ENCODE measurements around the gene ZNF83. TPM values are rescaled to one million over a fixed set of nuclear protein-coding genes. Genes with fewer than 3 reads are reported as not detected.

The ZNF83 gene
- total RNA-seq, 1 donor from 2014 or later: 60.2 TPM

- DNase-seq (ENCODE audit: low read depth): no peak
- H3K27me3 ChIP-seq (ENCODE audit: control insufficient read depth, insufficient read depth, low read length): no peaks in the 10 kb centered on the region
- no peak overlapping the region for H3K4me3 ChIP-seq (ENCODE audit: low read depth, low read length)
- no peak for TF ChIP-seq CTCF (IDR thresholded peaks at IDR 0.05; ENCODE audit: insufficient read depth, low read length, poor library complexity, severe bottlenecking)
- peaks cover 1% of the 10 kb centered on the region for H3K36me3 ChIP-seq (ENCODE audit: control insufficient read depth, insufficient read depth, low read length)
Measured at GRCh38 chr19:52664461-52664860, 26.3 kb upstream of the ZNF83 start.

GRCh38 chr19:52662631-52663030 lies 24.5 kb upstream of the ZNF83 start:
- DNase-seq (ENCODE audit: low read depth): no peak
- no peak for TF ChIP-seq CTCF (IDR thresholded peaks at IDR 0.05; ENCODE audit: insufficient read depth, low read length, poor library complexity, severe bottlenecking)
- Histone ChIP-seq H3K4me3 (ENCODE audit: low read depth, low read length) (no peak overlapping the region), H3K36me3 (ENCODE audit: control insufficient read depth, insufficient read depth, low read length) (peaks cover 2% of the 10 kb centered on the region), H3K27me3 (ENCODE audit: control insufficient read depth, insufficient read depth, low read length) (no peaks in the 10 kb centered on the region)

- no peak for DNase-seq (ENCODE audit: low read depth)
- no peak for TF ChIP-seq CTCF (IDR thresholded peaks at IDR 0.05; ENCODE audit: insufficient read depth, low read length, poor library complexity, severe bottlenecking)
- Histone ChIP-seq H3K4me3 (ENCODE audit: low read depth, low read length) (no peak overlapping the region), H3K36me3 (ENCODE audit: control insufficient read depth, insufficient read depth, low read length) (peaks cover 2% of the 10 kb centered on the region), H3K27me3 (ENCODE audit: control insufficient read depth, insufficient read depth, low read length) (no peaks in the 10 kb centered on the region)
Measured at GRCh38 chr19:52660981-52661380, 22.8 kb upstream of the ZNF83 start.

GRCh38 chr19:52659013-52659412 lies 20.9 kb upstream of the ZNF83 start:
- DNase-seq (ENCODE audit: low read depth): no peak
- H3K27me3 ChIP-seq (ENCODE audit: control insufficient read depth, insufficient read depth, low read length): no peaks in the 10 kb centered on the region
- H3K4me3 ChIP-seq (ENCODE audit: low read depth, low read length): no peak overlapping the region
- H3K36me3 ChIP-seq (ENCODE audit: control insufficient read depth, insufficient read depth, low read length): peaks cover 2% of the 10 kb centered on the region
- no peak for TF ChIP-seq CTCF (IDR thresholded peaks at IDR 0.05; ENCODE audit: insufficient read depth, low read length, poor library complexity, severe bottlenecking)

- H3K36me3 ChIP-seq (ENCODE audit: control insufficient read depth, insufficient read depth, low read length): peaks cover 2% of the 10 kb centered on the region
- no peak for DNase-seq (ENCODE audit: low read depth)
- H3K4me3 ChIP-seq (ENCODE audit: low read depth, low read length): no peak overlapping the region
- TF ChIP-seq CTCF (IDR thresholded peaks at IDR 0.05; ENCODE audit: insufficient read depth, low read length, poor library complexity, severe bottlenecking): no peak
- H3K27me3 ChIP-seq (ENCODE audit: control insufficient read depth, insufficient read depth, low read length): no peaks in the 10 kb centered on the region
Measured at GRCh38 chr19:52658595-52658994, 20.4 kb upstream of the ZNF83 start.

GRCh38 chr19:52653161-52653560 lies 15.0 kb upstream of the ZNF83 start:
- H3K4me3 ChIP-seq (ENCODE audit: low read depth, low read length): no peak overlapping the region
- H3K36me3 ChIP-seq (ENCODE audit: control insufficient read depth, insufficient read depth, low read length): no peaks in the 10 kb centered on the region
- DNase-seq (ENCODE audit: low read depth): no peak
- no peak for TF ChIP-seq CTCF (IDR thresholded peaks at IDR 0.05; ENCODE audit: insufficient read depth, low read length, poor library complexity, severe bottlenecking)
- H3K27me3 ChIP-seq (ENCODE audit: control insufficient read depth, insufficient read depth, low read length): no peaks in the 10 kb centered on the region
